Suprapubic skin (tissue), 3 donors: Measurements from ENCODE around the gene NCMAP.

ENCODE experiments used
- CTCF ChIP-seq, 2 donors: fragments of 200-600 bp in 1 of 2; fragments of 450-650 bp in 1 of 2; sonication (generic) in 1 of 2; IDR thresholded peaks; one replicate each; pipeline ENCODE4 v1.5.1; 2016 to 2019; ENCODE audit warnings: antibody characterized with exemption in 2 of 2, mild to moderate bottlenecking in 1 of 2, moderate library complexity in 1 of 2
- EP300 ChIP-seq: sonication (generic); formaldehyde crosslinking; IDR thresholded peaks from one replicate; pipeline ENCODE4 v1.6.1; 2017; ENCODE audit warnings: antibody characterized with exemption
- POLR2A ChIP-seq, 2 donors: fragments of 450-650 bp; IDR thresholded peaks; one replicate each; pipeline ENCODE4 v1.6.1; 2017; ENCODE audit warnings: antibody characterized with exemption in 2 of 2, mild to moderate bottlenecking in 2 of 2, moderate library complexity in 2 of 2

- TF ChIP-seq CTCF (IDR thresholded peaks at IDR 0.05) (no peak), POLR2A (IDR thresholded peaks at IDR 0.05) (no peak), EP300 (no peak)
Observed at GRCh38 chr1:24578846-24579245, 23.0 kb downstream of the NCMAP start.
